ENCODE measurements around the gene RANBP10.

RANBP10 gene

DNA sequence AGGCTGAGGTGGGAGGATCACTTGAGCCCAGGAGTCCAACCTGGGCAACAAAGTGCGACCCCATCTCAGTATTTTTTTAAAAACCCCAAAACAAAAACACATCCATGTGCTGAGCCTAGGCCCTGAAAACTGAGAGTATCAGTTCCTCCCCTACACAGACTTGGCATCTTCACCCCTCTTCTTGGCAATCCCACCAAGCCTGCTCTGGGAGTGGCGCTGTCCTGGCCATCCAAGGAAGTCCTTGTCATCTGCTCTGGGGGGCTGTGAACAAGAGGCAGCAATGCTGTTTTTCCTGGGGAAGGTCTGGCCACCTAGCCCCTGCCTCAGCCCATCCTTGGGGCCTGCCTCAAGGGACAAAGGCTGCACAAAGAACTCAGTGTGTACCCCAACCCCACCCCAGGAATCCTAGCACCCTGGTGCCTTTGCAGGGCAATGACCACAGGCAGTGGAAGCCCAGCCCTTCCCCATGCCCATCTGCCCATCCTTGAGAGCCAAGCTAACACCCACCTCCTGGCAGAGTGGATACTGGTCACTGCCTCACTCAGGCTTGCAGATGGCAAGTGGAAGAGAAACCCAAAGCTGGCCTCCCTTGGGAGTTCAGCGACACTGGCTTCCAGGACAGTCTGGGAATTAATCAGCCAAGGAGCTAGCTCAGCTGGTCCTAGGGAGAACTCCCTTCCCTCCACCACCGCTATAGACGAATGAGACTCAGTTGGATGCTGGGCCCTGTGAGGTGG lies 72.5 kb downstream of the RANBP10 start:
- TF ChIP-seq, protein P1, sequence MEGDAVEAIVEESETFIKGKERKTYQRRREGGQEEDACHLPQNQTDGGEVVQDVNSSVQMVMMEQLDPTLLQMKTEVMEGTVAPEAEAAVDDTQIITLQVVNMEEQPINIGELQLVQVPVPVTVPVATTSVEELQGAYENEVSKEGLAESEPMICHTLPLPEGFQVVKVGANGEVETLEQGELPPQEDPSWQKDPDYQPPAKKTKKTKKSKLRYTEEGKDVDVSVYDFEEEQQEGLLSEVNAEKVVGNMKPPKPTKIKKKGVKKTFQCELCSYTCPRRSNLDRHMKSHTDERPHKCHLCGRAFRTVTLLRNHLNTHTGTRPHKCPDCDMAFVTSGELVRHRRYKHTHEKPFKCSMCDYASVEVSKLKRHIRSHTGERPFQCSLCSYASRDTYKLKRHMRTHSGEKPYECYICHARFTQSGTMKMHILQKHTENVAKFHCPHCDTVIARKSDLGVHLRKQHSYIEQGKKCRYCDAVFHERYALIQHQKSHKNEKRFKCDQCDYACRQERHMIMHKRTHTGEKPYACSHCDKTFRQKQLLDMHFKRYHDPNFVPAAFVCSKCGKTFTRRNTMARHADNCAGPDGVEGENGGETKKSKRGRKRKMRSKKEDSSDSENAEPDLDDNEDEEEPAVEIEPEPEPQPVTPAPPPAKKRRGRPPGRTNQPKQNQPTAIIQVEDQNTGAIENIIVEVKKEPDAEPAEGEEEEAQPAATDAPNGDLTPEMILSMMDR (IDR thresholded peaks at IDR 0.05; ENCODE audit: borderline replicate concordance, insufficient read depth, low read depth, low read length) = no peak
- H3K4me3 ChIP-seq (ENCODE audit: low read depth, low read length) = no peak overlapping the region

DNA sequence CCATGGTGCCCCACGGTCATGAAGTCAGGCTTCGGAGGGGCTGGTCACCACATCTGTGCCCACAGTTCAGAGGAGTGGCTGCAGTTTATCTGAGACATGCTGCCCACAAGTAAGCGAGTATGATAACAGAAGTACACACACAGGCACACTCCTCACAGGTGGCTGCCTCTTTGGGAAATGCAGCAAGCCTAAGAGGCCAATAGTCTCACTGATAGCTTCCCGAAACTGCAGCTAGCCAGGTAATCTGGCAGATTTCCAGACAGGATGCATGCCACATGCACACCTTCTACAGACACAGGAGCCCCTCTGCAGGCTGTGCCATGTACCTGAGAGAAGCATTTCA lies 74.6 kb downstream of the RANBP10 start:
- H3K4me3 ChIP-seq (ENCODE audit: low read depth, low read length) = no peak overlapping the region
- TF ChIP-seq, protein P1 (IDR thresholded peaks at IDR 0.05; ENCODE audit: borderline replicate concordance, insufficient read depth, low read depth, low read length) = no peak

DNA sequence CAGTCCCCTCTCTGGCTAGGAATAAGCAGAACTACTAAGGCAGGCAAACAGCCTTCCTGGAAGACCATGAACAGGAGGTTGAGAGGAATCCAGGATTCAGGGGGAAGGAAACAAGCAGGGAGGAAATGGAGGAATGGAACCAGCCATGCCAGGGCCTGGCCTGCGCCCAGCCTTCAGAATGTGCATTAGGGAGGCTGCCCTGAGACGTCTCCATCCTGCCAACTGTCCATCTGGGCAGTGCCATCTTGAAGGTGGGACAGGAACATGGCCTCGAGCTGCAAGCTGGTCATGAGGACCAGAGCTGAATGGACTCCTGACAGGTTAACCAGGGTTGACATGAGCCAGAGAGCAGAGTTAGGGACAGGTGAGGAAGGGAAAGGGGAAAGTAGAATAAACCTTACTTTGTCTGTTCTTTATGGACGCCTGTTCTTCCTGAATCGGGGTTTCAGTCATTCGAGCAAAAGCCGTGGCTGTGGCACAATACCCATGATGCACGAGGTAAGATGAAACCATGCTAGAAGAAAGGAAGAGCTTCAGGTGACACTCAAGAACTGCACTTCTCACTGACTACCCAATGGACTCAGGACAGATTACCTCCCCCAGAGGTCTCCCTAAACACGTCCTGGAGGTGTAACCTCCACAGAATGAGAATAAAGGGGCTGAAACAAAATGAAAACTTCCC lies 75.1 kb downstream of the RANBP10 start:
- no peak overlapping the region for H3K4me3 ChIP-seq (ENCODE audit: low read depth, low read length)

DNA sequence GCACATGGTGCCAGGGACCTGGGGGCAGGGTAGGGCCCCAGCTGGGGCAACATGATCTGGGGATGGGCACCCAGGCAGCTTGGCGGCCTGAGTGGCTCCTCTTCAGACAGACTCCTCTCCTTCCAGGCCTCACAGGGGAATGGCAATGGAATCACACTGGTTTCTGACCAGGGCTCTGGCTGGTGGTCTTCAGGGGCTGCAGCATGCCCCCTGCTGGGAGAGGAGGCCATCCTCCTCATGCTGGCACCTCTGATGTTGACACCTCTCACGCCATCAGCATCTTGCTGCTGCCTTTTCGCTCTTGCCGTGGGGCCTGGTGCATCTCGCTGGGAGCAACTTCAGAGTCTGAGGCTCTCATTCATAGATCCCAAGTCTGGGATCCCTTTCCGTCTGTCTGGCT lies 76.0 kb downstream of the RANBP10 start:
- TF ChIP-seq, protein P1 (IDR thresholded peaks at IDR 0.05; ENCODE audit: borderline replicate concordance, insufficient read depth, low read depth, low read length) = no peak

More for the DNA sequence above, 75.1 kb downstream of the RANBP10 start:
- TF ChIP-seq, protein P1 (IDR thresholded peaks at IDR 0.05; ENCODE audit: borderline replicate concordance, insufficient read depth, low read depth, low read length) = no peak

DNA sequence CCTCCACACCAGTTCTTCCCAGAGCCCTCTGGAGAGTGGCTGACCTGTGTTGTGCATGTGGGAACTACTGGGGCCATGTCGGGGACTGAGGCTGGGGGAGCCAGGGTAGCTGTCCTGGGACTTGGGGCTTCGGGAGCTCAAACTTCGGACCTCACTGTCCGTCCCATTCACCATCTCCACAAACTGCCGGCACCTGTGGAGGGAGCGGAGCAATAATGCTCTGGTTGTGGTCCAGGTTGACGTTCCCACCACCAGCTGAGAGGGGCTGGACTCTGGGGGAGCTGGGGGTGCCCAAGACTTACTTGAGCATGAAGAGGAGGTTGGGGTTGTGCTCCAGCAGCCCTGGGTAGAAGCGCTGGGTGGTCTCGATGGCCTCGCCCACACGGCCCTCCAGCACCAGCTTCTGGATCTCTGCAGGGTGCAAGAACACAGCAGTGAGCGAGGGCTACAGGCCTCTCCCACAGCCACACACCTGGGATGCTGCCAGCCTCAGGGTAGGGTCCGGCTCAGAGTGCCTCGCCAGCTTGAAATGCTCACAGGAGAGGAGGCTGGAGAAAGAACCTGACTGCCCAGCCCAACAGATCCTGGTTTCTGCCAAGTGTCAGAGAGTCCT lies 76.6 kb downstream of the RANBP10 start:
- TF ChIP-seq, protein P1 (IDR thresholded peaks at IDR 0.05; ENCODE audit: borderline replicate concordance, insufficient read depth, low read depth, low read length) = no peak
- no peak overlapping the region for H3K4me3 ChIP-seq (ENCODE audit: low read depth, low read length)

More for the DNA sequence above, 76.0 kb downstream of the RANBP10 start:
- no peak overlapping the region for H3K4me3 ChIP-seq (ENCODE audit: low read depth, low read length)

DNA sequence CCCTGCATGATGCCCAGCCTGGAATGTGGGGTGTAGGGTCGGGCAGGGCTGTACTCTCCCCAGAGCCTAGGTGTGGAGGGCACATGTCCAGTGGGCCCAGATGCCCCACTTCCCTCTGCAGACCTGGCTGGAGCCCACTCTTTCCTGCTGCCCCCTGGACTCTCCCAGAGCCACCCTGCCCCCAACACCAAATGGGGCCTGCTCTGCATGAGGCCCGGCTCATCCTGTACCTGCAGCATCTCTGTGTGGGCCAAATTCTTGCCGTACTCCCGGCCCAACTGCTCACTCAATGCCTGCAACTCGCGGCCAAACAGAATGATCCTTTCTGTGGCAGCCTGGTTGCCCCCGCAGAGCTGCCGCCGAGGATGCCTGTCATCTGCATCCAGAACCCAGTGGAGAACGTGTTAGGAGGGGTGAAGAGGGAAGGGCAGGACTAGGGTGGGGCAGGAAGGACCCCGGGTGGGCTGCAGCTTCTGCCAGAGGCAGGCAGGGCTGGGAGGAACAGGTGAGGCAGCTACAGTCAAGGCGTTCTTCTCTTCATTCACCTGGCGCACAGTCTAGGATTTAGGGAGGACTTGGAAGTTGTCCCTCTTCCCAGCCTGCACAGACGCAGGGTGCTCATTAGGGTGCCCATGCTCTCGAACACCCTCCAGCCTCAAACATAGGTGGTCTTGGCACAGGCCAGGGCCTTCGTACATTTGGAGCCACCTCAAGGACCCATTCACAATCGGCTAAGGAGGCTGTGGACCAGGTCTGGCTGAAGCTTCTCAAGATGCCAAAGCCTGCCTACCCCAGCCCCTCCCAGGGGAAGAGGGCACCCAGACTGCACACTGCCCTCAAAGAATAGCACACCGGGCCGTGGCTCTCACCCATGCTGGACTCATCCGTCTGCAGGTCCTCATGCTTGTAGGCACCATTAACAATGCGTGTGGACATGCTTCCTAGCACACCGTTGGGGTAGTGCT lies 78.6 kb downstream of the RANBP10 start:
- TF ChIP-seq, protein P1 (IDR thresholded peaks at IDR 0.05; ENCODE audit: borderline replicate concordance, insufficient read depth, low read depth, low read length) = no peak

More for the DNA sequence above, 78.6 kb downstream of the RANBP10 start:
- no peak overlapping the region for H3K4me3 ChIP-seq (ENCODE audit: low read depth, low read length)
